GM21737 (cell line): Measurements from ENCODE around the gene ITGA2B.
A peak's percentile ranks its signal among the peaks of the same experiment; 100 is the strongest.
"Not testable (repeated sequence)": the region's sequence is repeated elsewhere in the genome, so short reads cannot be mapped to it uniquely, and the experiment has no call there.

Experiments used
- ATAC-seq: cut with Tn5 transposase; IDR thresholded peaks from one replicate; pipeline ENCODE4 v1.9.1; 2021; ENCODE audit warnings: mild to moderate bottlenecking, moderate library complexity; ENCODE audit not compliant: unreplicated experiment

Gene ITGA2B

GRCh38 chr17:44372036-44372435 lies 17.4 kb downstream of the ITGA2B start:
- no peak for ATAC-seq

- ATAC-seq: not testable (repeated sequence)
Measured at GRCh38 chr17:44369414-44370023, 19.9 kb downstream of the ITGA2B start.

- ATAC-seq: not testable (repeated sequence)
Measured at GRCh38 chr17:44368391-44369243, 20.8 kb downstream of the ITGA2B start.

- ATAC-seq: no peak
Measured at GRCh38 chr17:44367231-44367979, 22.0 kb downstream of the ITGA2B start.

GRCh38 chr17:44365051-44365450 lies 24.4 kb downstream of the ITGA2B start:
- ATAC-seq: not testable (repeated sequence)

GRCh38 chr17:44363613-44364159 lies 25.8 kb downstream of the ITGA2B start, which contains the start of gene FAM171A2:
Gene FAM171A2, minus strand, starts transcription at chr17:44363853. Its CDS starts 139 bp downstream, at chr17:44363714.
- peak; percentile 63 for ATAC-seq

GRCh38 chr17:44362949-44363612 lies 26.4 kb downstream of the ITGA2B start:
- no peak for ATAC-seq

GRCh38 chr17:44362459-44362948 lies 26.9 kb downstream of the ITGA2B start:
- ATAC-seq: no peak

GRCh38 chr17:44361292-44362260 lies 27.9 kb downstream of the ITGA2B start:
- ATAC-seq: no peak

GRCh38 chr17:44360826-44361225 lies 28.6 kb downstream of the ITGA2B start:
- no peak for ATAC-seq

GRCh38 chr17:44360144-44360533 lies 29.3 kb downstream of the ITGA2B start:
- no peak for ATAC-seq

- ATAC-seq: no peak
Measured at GRCh38 chr17:44359458-44360143, 29.8 kb downstream of the ITGA2B start.

GRCh38 chr17:44359006-44359405 lies 30.4 kb downstream of the ITGA2B start:
- no peak for ATAC-seq

GRCh38 chr17:44358066-44358465 lies 31.4 kb downstream of the ITGA2B start:
- no peak for ATAC-seq

- no peak for ATAC-seq
Measured at GRCh38 chr17:44356241-44356640, 33.2 kb downstream of the ITGA2B start.

GRCh38 chr17:44355642-44356099 lies 33.8 kb downstream of the ITGA2B start:
- ATAC-seq: no peak

GRCh38 chr17:44354582-44355561 lies 34.6 kb downstream of the ITGA2B start:
- ATAC-seq: no peak
